Fibroblast of the conjunctiva (primary cell): Measurements from ENCODE around the gene RAB12.

ENCODE experiments used
- DNase-seq: peaks from one replicate; pipeline ENCODE4 v3.0.0-alpha.2; 2010; ENCODE audit warnings: low read depth

Gene RAB12

GRCh38 chr18:8685914-8686216 lies 76.6 kb downstream of the RAB12 start:
- no peak for DNase-seq

- no peak for DNase-seq
These were observed 77.4 kb downstream of the RAB12 start for GRCh38 chr18:8686611-8687010.

GRCh38 chr18:8688216-8688800 lies 79.1 kb downstream of the RAB12 start:
- no peak for DNase-seq

- DNase-seq, result no peak
These were observed 79.6 kb downstream of the RAB12 start for GRCh38 chr18:8688816-8689215.
